ENCODE measurements around the gene IL31. TPM values are rescaled to one million over a fixed set of nuclear protein-coding genes. Genes with fewer than 3 reads are reported as not detected.

The IL31 gene
- total RNA-seq, 2 donors from 2014 or later = not detected

DNA sequence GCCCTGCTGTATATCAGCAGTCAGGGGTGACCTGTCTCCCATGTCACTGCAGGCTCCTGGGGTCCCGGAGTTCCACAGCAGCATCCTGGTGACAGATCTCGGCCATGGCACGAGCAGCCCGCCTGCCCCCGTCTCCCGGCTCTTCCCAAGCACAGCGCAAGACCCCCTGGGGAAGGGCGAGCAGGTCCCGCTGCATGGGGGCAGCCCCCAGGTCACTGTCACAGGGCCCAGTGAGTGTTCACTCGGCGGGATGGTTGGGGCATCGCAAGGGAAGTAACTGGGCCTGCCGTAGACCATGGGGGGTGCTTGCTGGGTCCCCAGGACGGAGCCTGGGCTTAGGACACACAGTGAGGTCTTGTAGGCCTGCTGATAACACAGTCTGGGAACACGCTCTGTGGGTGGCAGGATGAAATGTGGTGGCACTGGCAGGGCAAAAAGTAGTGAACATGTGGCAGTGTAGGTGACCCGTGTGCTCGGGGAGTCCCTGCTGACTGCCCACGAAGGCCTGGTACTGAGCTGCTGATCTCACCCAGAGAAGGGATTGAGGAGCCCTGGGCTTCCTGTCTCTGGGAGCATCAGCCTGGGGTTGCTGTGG, 38.5 kb downstream of the IL31 start:
- H3K27ac ChIP-seq = no peak overlapping the region

DNA sequence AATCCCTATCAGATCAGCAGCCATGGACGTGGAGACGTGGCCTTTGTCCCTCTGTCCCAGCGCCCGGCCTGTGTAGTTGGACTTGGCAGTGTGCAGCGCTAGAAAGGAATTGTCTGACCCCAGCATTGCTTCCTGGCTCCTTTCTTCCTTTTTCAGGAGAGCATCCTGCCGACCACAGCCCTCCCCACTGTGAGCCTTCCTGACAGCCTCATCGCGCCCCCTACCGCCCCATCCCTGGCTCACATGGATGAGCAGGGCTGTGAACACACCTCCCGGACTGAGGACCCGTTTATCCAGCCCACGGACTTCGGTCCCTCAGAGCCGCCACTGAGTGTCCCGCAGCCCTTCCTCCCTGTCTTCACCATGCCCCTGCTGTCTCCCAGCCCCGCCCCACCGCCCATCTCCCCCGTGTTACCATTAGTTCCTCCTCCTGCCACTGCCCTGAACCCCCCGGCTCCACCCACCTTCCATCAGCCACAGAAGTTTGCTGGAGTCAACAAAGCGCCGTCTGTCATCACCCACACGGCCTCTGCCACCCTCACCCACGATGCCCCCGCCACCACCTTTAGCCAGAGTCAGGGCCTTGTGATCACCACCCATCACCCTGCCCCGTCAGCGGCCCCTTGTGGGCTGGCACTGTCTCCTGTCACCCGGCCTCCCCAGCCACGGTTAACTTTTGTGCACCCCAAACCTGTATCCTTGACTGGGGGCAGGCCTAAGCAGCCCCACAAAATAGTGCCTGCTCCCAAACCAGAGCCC, 40.6 kb downstream of the IL31 start:
- Histone ChIP-seq H3K27ac (no peak overlapping the region), H3K9me3 (no peaks in the 10 kb centered on the region), H3K27me3 (no peaks in the 10 kb centered on the region), H3K36me3 (replicated peaks in 1 of 2; ENCODE audit: insufficient read depth in 1 of 2, low read depth in 2 of 2) (peaks cover 17 to 52% of the 10 kb centered on the region in 2 donors), H3K4me3 (no peak overlapping the region), H3K4me1 (peaks cover 4% of the 10 kb centered on the region)
- no peak for ATAC-seq
- DNase-seq = no peak
- no peak for TF ChIP-seq POLR2A (IDR thresholded peaks at IDR 0.05)
- TF ChIP-seq, protein P1, sequence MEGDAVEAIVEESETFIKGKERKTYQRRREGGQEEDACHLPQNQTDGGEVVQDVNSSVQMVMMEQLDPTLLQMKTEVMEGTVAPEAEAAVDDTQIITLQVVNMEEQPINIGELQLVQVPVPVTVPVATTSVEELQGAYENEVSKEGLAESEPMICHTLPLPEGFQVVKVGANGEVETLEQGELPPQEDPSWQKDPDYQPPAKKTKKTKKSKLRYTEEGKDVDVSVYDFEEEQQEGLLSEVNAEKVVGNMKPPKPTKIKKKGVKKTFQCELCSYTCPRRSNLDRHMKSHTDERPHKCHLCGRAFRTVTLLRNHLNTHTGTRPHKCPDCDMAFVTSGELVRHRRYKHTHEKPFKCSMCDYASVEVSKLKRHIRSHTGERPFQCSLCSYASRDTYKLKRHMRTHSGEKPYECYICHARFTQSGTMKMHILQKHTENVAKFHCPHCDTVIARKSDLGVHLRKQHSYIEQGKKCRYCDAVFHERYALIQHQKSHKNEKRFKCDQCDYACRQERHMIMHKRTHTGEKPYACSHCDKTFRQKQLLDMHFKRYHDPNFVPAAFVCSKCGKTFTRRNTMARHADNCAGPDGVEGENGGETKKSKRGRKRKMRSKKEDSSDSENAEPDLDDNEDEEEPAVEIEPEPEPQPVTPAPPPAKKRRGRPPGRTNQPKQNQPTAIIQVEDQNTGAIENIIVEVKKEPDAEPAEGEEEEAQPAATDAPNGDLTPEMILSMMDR (IDR thresholded peaks at IDR 0.05) = no peak
- WGBS, 2 donors = 71 to 83% methylated on average over 28 of the region's 28 CpGs
- intact Hi-C loops (cut with DNase I) = no loop called here

More for the DNA sequence above, 38.5 kb downstream of the IL31 start:
- no peak for DNase-seq
- Histone ChIP-seq H3K4me3 (no peak overlapping the region), H3K27me3 (no peaks in the 10 kb centered on the region), H3K4me1 (peaks cover 4% of the 10 kb centered on the region), H3K36me3 (replicated peaks in 1 of 2; ENCODE audit: insufficient read depth in 1 of 2, low read depth in 2 of 2) (peaks cover 9 to 40% of the 10 kb centered on the region in 2 donors), H3K9me3 (no peaks in the 10 kb centered on the region)
- no peak for ATAC-seq
- WGBS, 2 donors = 89 to 96% methylated on average over 3 to 16 of the region's 18 CpGs
- intact Hi-C loops (cut with DNase I) = no loop called here
- TF ChIP-seq POLR2A (IDR thresholded peaks at IDR 0.05) = no peak
- TF ChIP-seq, protein P1 (IDR thresholded peaks at IDR 0.05) = no peak

DNA sequence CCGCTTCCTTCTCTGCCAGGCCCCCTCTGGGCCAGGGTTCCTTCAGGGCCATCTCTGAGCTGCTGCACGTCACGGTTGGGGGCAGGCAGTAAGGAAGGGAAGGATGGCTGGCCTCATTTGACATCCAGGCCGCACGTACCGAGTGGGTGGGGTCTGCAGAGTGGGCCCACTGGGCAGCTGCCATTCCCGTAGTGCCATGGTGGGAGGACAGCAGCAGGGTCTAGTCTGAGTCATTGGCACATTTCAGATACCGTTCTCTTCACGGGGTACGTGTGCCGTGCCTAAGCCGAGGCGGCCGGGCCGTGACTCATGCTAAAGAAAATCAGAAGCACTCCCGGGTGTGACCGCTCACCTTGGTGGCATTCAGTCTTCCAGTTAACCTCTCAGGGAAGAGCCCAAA, 43.9 kb downstream of the IL31 start:
- Histone ChIP-seq H3K4me3 (no peak overlapping the region), H3K9me3 (no peaks in the 10 kb centered on the region), H3K27ac (no peak overlapping the region), H3K27me3 (no peaks in the 10 kb centered on the region), H3K4me1 (peaks cover 17% of the 10 kb centered on the region), H3K36me3 (replicated peaks in 1 of 2; ENCODE audit: insufficient read depth in 1 of 2, low read depth in 2 of 2) (peaks cover 16 to 48% of the 10 kb centered on the region in 2 donors)
- no peak for TF ChIP-seq POLR2A (IDR thresholded peaks at IDR 0.05)
- no peak for DNase-seq
- ATAC-seq = no peak
- WGBS, 2 donors = 83 to 84% methylated on average over 16 to 17 of the region's 17 CpGs
- intact Hi-C loops (cut with DNase I) = no loop called here

DNA sequence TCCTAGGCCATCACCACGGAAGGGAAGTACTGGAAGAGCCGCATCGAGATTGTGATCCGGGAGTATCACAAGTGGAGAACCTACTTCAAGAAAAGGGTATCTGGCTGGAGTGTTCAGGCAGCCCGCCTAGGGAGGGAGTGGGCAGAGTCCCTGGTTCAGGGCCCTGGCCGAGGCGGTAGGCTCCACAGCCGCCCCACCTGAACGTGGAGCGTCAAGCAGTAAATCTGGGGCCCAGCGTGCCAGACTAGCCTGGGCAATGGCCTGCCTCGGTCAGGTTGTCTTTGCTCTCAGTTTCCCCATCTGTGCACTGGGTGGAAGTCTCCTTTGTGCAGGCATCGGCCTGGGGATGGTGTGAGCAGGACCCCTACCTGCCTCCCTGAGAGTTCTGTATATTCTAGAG, 44.9 kb downstream of the IL31 start:
- WGBS, 2 donors = 94% methylated on average over 4 to 13 of the region's 13 CpGs
- peaks cover 16 to 48% of the 10 kb centered on the region in 2 donors for H3K36me3 ChIP-seq (replicated peaks in 1 of 2; ENCODE audit: insufficient read depth in 1 of 2, low read depth in 2 of 2)
- DNase-seq (no peak), ATAC-seq (no peak)
- no peak overlapping the region for H3K4me3 ChIP-seq
- TF ChIP-seq, protein P1 (IDR thresholded peaks at IDR 0.05) = no peak
- TF ChIP-seq POLR2A (IDR thresholded peaks at IDR 0.05) = no peak
- no peak overlapping the region for H3K27ac ChIP-seq
- intact Hi-C loops (cut with DNase I) = no loop called here
- H3K9me3 ChIP-seq = no peaks in the 10 kb centered on the region
- peaks cover 24% of the 10 kb centered on the region for H3K4me1 ChIP-seq
- no peaks in the 10 kb centered on the region for H3K27me3 ChIP-seq

DNA sequence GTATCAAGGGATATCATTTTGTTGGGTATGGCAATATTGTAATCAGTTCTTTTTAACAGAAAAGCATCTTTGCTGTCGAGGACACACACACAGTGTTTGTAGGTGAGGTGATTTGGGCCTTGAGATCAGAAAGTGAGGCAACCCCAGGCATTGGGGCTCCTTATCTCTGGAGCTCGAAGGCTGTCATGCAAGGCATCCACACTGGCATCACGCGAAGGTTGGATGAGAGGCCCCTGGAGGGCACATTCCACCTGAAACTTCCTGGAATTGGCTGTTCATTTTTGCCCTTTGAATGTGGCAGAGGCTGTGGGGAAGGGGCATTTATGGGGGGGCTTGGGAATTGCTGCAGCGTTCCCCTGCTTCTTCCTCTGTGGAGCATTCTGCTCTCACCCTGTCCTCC, 45.5 kb downstream of the IL31 start:
- intact Hi-C loops (cut with DNase I) = no loop called here
- no peaks in the 10 kb centered on the region for H3K9me3 ChIP-seq
- TF ChIP-seq, protein P1 (IDR thresholded peaks at IDR 0.05) = no peak
- no peak for TF ChIP-seq POLR2A (IDR thresholded peaks at IDR 0.05)
- no peaks in the 10 kb centered on the region for H3K27me3 ChIP-seq
- WGBS, 2 donors = 82 to 85% methylated on average over 2 to 5 of the region's 5 CpGs
- H3K4me1 ChIP-seq = peaks cover 28% of the 10 kb centered on the region
- H3K36me3 ChIP-seq (replicated peaks in 1 of 2; ENCODE audit: insufficient read depth in 1 of 2, low read depth in 2 of 2) = peaks cover 16 to 42% of the 10 kb centered on the region in 2 donors
- no peak overlapping the region for H3K4me3 ChIP-seq
- no peak for DNase-seq
- no peak overlapping the region for H3K27ac ChIP-seq
- no peak for ATAC-seq
